Measurements from ENCODE around the gene MACO1. TPM values are rescaled to one million over a fixed set of nuclear protein-coding genes. Genes with fewer than 3 reads are reported as not detected.

The MACO1 gene
- total RNA-seq, 1 experiment from 2014 or later: 17.4 TPM

DNA sequence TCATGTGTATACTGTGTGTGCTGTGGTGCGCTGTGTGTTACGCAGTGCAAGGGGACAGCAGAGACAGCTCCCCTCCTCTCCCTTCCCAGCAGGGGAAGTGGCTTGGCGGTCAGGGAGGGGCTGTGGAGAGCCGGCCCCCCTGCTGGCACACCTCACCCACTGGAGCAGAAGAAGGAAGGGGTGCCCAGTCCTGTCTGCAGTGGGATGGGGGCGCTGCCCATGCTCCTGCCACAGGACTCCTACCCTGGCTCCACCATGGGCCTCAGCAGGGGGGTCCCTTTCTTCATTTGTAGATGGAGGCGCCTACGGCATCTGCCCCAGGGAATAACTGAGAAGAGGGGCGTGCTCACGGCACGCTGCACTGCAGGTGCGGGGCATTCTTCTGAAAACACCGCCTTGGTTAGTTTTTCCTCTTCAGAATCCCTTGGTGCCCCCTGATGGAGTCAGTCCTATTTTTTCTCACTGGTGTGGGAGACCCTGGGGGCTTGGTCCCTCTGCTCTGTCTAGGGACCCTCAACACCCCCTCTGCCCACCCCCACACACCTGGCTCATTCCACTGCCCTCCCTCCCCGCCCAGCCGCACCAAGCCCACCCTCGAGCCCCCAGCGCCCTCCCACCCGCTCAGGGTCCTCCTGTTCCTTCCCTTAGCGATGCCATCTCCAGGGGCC is 99.0 kb downstream of the MACO1 start:
- POLR2A ChIA-PET: no interaction called here
- H3K4me1 Mint-ChIP-seq (ENCODE audit: insufficient read depth, unreplicated experiment): no peaks in the 10 kb centered on the region
- DNase-seq (ENCODE audit: unreplicated experiment): no peak
- H3K36me3 Mint-ChIP-seq (ENCODE audit: insufficient read depth, unreplicated experiment): no peaks in the 10 kb centered on the region
- no peak overlapping the region for H3K4me3 Mint-ChIP-seq (ENCODE audit: unreplicated experiment)
- peaks cover 12% of the 10 kb centered on the region for H3K27me3 Mint-ChIP-seq (ENCODE audit: insufficient read depth, unreplicated experiment)
- H3K9me3 Mint-ChIP-seq (ENCODE audit: unreplicated experiment): peaks cover 8% of the 10 kb centered on the region
- H3K27ac Mint-ChIP-seq (ENCODE audit: low read depth, unreplicated experiment): no peak overlapping the region
- CTCF ChIA-PET: interaction anchor here (0.6 kb wide), 1 partner anchor 269 kb away, joined by 3 read pairs; no protein-coding TSS in a partner anchor
- TF ChIP-seq CTCF (IDR thresholded peaks at IDR 0.05; ENCODE audit: unreplicated experiment): no peak
- BruUV-seq (replicated peaks): no TSS peak
- intact Hi-C loops (cut with micrococcal nuclease): loop anchor here (10.0 kb wide), 1 partner anchor 125 kb away; no protein-coding TSS in a partner anchor

DNA sequence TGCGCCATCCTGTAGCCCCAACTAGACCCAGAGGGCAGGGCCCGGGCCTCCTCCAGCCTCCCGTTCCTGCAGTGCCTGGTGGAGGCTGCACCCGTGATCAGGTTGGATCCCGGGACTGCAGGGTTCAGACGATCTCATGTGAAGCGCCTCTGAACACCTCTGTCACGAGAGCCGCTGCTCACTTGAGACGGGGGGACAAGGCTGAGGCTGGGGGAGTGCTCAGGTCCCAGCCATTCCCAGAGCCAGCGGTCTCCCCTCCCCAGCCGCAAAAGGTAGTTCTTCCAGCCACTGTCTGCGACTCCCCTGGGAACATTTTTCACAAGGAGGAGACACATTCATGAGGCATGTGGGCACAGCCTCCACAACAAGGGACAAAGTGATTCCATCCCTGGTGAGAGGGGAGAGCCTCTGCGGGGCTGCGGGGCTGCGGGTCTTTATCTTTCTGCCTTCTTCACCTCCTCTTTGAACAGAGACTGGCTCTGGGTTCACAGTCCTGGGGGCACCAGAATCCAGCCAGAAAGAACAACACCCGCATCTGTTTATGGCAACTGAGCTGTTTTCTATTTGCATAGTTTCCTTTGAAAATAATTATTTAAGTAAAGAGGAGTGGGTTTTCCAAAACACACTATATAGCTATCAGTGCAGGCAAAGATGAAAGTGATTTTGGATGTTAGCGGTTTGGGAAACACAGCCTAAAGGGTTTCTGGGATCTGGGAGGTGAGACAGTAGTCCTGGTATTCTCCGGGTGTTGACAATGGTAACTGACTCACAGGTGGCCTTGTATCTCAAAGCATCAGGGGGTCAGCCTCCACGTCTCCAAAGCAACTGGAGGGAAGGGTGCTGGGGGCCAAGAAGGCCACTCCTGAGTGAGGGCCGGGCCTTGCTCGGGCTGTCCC is 99.7 kb downstream of the MACO1 start:
- H3K27me3 Mint-ChIP-seq (ENCODE audit: insufficient read depth, unreplicated experiment): peaks cover 4% of the 10 kb centered on the region
- intact Hi-C loops (cut with micrococcal nuclease): no loop called here
- ChIA-PET CTCF (interaction anchor here (0.9 kb wide), 1 partner anchor 266 kb away, joined by 3 read pairs; no protein-coding TSS in a partner anchor), POLR2A (no interaction called here)
- no peaks in the 10 kb centered on the region for H3K4me1 Mint-ChIP-seq (ENCODE audit: insufficient read depth, unreplicated experiment)
- TF ChIP-seq CTCF (IDR thresholded peaks at IDR 0.05; ENCODE audit: unreplicated experiment): no peak
- H3K27ac Mint-ChIP-seq (ENCODE audit: low read depth, unreplicated experiment): no peak overlapping the region
- no TSS peak for BruUV-seq (replicated peaks)
- H3K4me3 Mint-ChIP-seq (ENCODE audit: unreplicated experiment): no peak overlapping the region
- H3K9me3 Mint-ChIP-seq (ENCODE audit: unreplicated experiment): peaks cover 2% of the 10 kb centered on the region
- DNase-seq (ENCODE audit: unreplicated experiment): no peak
- no peaks in the 10 kb centered on the region for H3K36me3 Mint-ChIP-seq (ENCODE audit: insufficient read depth, unreplicated experiment)

- POLR2A ChIA-PET: no interaction called here
- no peak overlapping the region for H3K4me3 Mint-ChIP-seq (ENCODE audit: unreplicated experiment)
- no peak for DNase-seq (ENCODE audit: unreplicated experiment)
- H3K9me3 Mint-ChIP-seq (ENCODE audit: unreplicated experiment): no peaks in the 10 kb centered on the region
- H3K27ac Mint-ChIP-seq (ENCODE audit: low read depth, unreplicated experiment): no peak overlapping the region
- no peak for TF ChIP-seq CTCF (IDR thresholded peaks at IDR 0.05; ENCODE audit: unreplicated experiment)
- no TSS peak for BruUV-seq (replicated peaks)
- CTCF ChIA-PET: interaction anchor here (0.9 to 1.2 kb wide), 2 partner anchors 10 to 265 kb away, joined by 3 to 4 read pairs; no protein-coding TSS in a partner anchor
- H3K4me1 Mint-ChIP-seq (ENCODE audit: insufficient read depth, unreplicated experiment): no peaks in the 10 kb centered on the region
- H3K27me3 Mint-ChIP-seq (ENCODE audit: insufficient read depth, unreplicated experiment): no peaks in the 10 kb centered on the region
- intact Hi-C loops (cut with micrococcal nuclease): no loop called here
- H3K36me3 Mint-ChIP-seq (ENCODE audit: insufficient read depth, unreplicated experiment): no peaks in the 10 kb centered on the region
Observed at GRCh38 chr1:25531082-25531461, 100.4 kb downstream of the MACO1 start.

- no peak overlapping the region for H3K4me3 Mint-ChIP-seq (ENCODE audit: unreplicated experiment)
- no peaks in the 10 kb centered on the region for H3K36me3 Mint-ChIP-seq (ENCODE audit: insufficient read depth, unreplicated experiment)
- TF ChIP-seq CTCF (IDR thresholded peaks at IDR 0.05; ENCODE audit: unreplicated experiment): no peak
- no TSS peak for BruUV-seq (replicated peaks)
- H3K27me3 Mint-ChIP-seq (ENCODE audit: insufficient read depth, unreplicated experiment): no peaks in the 10 kb centered on the region
- DNase-seq (ENCODE audit: unreplicated experiment): no peak
- ChIA-PET POLR2A (no interaction called here), CTCF (no interaction called here)
- H3K9me3 Mint-ChIP-seq (ENCODE audit: unreplicated experiment): no peaks in the 10 kb centered on the region
- intact Hi-C loops (cut with micrococcal nuclease): no loop called here
- H3K27ac Mint-ChIP-seq (ENCODE audit: low read depth, unreplicated experiment): no peak overlapping the region
- H3K4me1 Mint-ChIP-seq (ENCODE audit: insufficient read depth, unreplicated experiment): peaks cover under 1% of the 10 kb centered on the region
Observed at GRCh38 chr1:25532970-25533369, 102.3 kb downstream of the MACO1 start.
